ENCODE results near the gene ZNF106.

Gene ZNF106

DNA sequence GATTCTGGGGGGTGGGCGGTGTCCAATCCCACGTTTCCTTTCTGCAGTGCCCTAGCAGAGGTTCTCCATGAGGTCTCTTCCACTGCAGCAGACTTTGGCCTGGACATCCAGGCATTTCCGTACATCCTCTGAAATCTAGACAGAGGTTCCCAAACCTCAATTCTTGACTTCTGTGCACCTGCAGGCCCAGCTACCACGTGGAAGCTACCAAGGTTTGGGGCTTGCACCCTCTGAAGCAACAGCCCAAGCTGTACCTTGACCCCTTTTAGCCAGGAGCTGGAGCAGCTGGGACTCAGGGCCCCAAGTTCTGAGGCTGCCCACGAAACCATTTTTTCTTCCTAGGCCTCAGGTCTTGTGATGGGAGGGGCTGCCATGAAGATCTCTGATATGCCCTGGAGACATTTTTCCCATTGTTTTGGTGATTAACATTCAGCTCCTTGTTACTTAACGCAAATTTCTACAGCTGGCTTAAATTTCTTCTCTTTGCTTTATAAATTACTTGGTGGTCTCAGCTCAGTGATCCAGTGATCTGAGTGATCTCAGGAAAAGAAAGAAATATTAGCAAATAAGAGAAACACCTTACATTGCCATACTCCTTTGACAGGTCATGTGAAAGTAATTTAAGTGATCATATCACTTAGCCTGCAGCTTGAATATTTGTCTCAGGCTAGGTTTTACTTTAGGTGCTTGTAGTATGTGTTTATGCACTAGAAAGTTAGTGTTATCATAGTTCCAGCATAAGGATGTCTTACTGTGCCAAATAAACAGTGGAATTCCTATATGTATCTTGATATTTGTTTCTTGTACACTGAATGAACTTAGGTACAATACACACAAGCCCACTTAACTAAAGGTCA, 7.5 kb upstream of the ZNF106 start:
- H3K27ac ChIP-seq, result peak overlapping the region; percentile 68
- DNase-seq (ENCODE audit: low spot score), result no peak
- ChIA-PET CTCF (interaction anchor here (0.6 to 0.9 kb wide), 2 partner anchors 32 to 66 kb away, joined by 3 read pairs; no protein-coding TSS in a partner anchor), POLR2A (ENCODE audit: low non-redundant PET) (interaction anchor here (0.8 kb wide), 1 partner anchor 50 kb away, joined by 3 read pairs; no protein-coding TSS in a partner anchor)
- TF ChIP-seq, protein P1, sequence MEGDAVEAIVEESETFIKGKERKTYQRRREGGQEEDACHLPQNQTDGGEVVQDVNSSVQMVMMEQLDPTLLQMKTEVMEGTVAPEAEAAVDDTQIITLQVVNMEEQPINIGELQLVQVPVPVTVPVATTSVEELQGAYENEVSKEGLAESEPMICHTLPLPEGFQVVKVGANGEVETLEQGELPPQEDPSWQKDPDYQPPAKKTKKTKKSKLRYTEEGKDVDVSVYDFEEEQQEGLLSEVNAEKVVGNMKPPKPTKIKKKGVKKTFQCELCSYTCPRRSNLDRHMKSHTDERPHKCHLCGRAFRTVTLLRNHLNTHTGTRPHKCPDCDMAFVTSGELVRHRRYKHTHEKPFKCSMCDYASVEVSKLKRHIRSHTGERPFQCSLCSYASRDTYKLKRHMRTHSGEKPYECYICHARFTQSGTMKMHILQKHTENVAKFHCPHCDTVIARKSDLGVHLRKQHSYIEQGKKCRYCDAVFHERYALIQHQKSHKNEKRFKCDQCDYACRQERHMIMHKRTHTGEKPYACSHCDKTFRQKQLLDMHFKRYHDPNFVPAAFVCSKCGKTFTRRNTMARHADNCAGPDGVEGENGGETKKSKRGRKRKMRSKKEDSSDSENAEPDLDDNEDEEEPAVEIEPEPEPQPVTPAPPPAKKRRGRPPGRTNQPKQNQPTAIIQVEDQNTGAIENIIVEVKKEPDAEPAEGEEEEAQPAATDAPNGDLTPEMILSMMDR (conservative IDR thresholded peaks at IDR 0.05; ENCODE audit: low read depth), result no peak

DNA sequence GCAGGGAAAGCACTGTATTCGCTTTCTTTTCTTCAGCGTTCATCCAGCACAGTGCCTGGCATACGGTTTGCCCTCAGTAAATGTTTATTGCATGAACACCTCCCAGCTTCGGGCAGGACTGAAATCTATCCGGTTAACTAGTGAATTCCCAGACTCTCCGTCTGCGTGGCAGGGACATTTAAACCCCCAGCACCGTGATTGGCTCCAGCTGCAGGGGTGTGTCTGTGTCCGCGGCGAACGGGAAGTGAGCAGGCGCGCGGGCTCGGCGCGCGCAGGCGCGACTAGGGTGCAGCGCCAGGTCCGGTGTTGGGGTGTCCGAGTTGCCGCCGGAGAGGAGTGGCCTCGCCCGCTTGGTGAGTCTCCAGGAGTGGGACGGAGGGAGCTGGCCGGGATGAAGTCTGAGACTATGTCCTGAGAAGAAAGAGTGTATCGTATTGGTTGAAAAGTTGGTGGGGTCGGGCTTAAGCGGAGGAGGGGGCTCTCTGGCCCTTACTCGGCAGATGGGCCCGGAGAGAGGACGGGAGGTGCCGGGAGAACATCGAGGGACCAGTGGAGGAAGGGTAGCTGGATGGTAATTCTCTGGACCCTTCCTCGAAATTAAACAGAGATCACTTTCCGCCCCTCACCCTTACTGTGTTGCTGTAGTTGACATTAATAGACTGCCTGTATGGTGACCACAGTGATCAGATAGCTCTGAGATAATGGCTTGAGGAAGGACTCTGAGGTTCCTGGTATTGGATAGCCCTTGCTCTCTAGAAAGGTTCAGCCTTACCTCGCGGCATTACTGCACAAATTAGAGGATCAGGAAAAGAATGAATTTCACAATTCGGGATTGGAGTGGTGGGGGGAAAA, 4.6 kb upstream of the ZNF106 start, which contains the start of gene SNAP23:
SNAP23 (plus strand) TSS at position 274 of the 852 bp plus-strand sequence. CDS start 16,213 bp downstream, outside the sequence.
- ChIA-PET POLR2A (ENCODE audit: low non-redundant PET) (no interaction called here), CTCF (interaction anchor here (0.6 kb wide), 1 partner anchor 556 kb away, joined by 5 read pairs; no protein-coding TSS in a partner anchor)
- H3K27ac ChIP-seq, result peak within 1 kb of the TSS; percentile 79
- TF ChIP-seq, protein P1 (conservative IDR thresholded peaks at IDR 0.05; ENCODE audit: low read depth), result no peak
- DNase-seq (ENCODE audit: low spot score), result peak; percentile 97

DNA sequence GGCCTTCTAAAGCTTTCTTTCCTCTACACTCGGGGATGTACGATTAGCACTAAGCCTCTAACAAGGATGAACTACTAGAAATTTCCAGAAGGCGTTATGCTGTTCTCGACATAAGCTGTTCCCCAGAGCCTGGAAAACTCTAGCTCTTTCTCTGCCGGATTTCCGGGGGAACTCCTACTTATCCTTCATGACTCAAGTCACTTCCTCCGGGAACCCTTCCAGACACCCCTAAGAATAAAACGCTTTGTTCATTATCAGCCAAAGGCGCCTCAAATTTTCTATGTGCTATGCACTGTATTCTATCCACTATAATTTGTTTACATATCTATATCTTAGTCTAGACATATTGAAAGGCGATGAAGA, 4.0 kb upstream of the ZNF106 start:
- POLR2A ChIA-PET (ENCODE audit: low non-redundant PET), result interaction anchor here (0.7 kb wide), 1 partner anchor 222 kb away, joined by 3 read pairs; the partner anchor contains the start of genes GANC and TMEM87A
- TF ChIP-seq, protein P1 (conservative IDR thresholded peaks at IDR 0.05; ENCODE audit: low read depth), result no peak
- DNase-seq (ENCODE audit: low spot score), result peak; percentile 57
- peak overlapping the region; percentile 79 for H3K27ac ChIP-seq
- CTCF ChIA-PET, result no interaction called here

DNA sequence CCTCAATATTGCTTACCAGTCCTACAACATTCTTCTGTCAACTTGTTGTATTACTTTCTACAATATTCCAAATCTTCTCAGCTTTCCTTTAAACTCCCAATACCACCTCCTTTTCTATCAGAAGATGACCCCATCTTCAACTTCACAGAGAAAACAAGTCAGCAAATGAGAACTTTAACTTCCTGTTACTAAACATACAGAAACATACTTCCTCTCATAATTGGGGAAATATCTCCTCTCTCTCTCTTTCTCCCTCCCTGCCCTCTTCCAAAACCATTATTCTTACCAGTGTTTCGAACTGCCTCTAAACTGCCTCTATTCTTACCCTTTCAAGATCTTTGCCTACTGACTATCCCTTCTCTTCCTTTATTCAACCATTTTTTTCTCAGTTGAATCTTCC, 2.7 kb upstream of the ZNF106 start:
- TF ChIP-seq, protein P1 (conservative IDR thresholded peaks at IDR 0.05; ENCODE audit: low read depth), result no peak
- no peak for DNase-seq (ENCODE audit: low spot score)
- CTCF ChIA-PET, result no interaction called here
- H3K27ac ChIP-seq, result no peak overlapping the region
- POLR2A ChIA-PET (ENCODE audit: low non-redundant PET), result no interaction called here

- POLR2A ChIA-PET (ENCODE audit: low non-redundant PET), result no interaction called here
Measured at GRCh38 chr15:42491539-42492225, 741 bp upstream of the ZNF106 start.

More at GRCh38 chr15:42491539-42492225, 741 bp upstream of the ZNF106 start:
- TF ChIP-seq, protein P1 (conservative IDR thresholded peaks at IDR 0.05; ENCODE audit: low read depth), result no peak
- CTCF ChIA-PET, result no interaction called here
- H3K27ac ChIP-seq, result peak overlapping the region; percentile 88
- peak; percentile 82 for DNase-seq (ENCODE audit: low spot score)

Measured in RWPE1 (cell line).